GM19035 (cell line): ENCODE measurements around the gene HPD.

Experiments
- ATAC-seq: cut with Tn5 transposase; IDR thresholded peaks from one replicate; pipeline ENCODE4 v1.9.1; 2021; ENCODE audit not compliant: unreplicated experiment

The HPD gene

DNA sequence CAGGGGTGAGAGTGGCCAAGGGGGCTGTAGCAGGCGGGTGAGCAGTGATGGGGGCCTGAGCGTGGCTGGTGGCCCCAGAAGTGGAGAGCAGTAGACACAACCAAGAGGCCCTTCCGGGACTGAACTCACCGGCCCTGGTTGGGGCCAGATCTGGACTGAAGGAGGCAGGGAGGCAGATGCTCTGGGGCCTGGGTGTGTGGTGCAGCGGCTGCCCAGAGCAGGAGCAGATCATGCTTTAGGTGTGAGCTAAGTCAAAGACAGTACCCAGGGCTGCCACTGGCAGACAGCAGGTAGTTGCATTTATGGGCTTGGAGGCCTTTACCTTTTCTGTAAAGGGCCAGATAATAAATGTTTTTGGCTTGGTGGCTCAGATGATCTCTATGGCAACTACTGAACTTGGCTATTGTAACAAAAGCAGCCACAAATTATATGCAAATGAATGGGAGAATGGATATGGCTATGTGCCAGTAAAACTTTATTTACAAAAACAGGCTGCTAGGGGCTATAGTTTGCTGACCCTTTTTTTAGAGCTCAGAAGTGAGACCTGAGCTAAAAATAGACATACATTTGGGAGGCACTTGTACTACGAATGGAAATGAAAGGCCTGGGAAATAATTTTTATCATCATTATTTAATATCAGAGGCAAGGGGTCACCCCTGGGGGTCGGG lies 29.3 kb downstream of the HPD start:
- no peak for ATAC-seq

DNA sequence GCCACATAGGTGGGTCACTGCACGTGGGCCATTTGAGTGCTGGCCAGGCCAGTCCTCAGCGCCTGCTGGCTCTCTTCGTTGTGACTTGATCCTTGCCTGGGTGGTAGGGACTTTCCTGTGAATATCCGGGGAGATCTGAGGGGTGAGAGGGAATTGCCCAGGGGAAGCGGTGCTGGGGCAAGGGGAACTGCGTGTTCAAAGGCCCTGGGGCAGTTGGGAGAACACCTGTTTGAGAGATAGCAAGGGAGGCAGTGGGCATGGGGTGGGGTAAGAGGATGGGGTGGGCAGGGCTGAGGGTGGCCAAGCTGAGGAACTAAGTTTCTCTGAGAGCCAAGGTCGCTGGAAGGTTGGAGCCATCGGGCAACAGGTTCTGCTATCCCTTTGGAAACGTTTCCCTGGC lies 29.8 kb downstream of the HPD start:
- ATAC-seq, result no peak

DNA sequence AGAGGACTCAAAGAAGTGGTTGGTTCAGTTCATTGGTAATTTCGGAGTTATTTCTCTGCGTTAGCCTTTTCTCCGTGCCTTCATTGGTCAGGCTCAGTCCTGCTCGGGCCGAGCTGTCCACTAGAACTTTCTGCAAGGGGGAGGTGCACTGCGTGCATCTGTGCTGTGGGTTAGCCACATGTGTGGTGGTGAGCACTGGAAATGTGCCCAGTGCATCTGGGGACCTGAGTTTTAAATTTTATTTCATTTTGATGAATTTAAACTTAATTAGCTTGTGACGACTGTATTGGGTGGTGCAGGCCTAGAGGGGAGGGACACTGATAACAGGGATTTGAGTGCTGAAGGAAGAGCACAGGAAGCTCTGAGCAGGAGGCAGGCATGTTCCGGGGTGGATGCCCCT lies 30.4 kb downstream of the HPD start:
- no peak for ATAC-seq

DNA sequence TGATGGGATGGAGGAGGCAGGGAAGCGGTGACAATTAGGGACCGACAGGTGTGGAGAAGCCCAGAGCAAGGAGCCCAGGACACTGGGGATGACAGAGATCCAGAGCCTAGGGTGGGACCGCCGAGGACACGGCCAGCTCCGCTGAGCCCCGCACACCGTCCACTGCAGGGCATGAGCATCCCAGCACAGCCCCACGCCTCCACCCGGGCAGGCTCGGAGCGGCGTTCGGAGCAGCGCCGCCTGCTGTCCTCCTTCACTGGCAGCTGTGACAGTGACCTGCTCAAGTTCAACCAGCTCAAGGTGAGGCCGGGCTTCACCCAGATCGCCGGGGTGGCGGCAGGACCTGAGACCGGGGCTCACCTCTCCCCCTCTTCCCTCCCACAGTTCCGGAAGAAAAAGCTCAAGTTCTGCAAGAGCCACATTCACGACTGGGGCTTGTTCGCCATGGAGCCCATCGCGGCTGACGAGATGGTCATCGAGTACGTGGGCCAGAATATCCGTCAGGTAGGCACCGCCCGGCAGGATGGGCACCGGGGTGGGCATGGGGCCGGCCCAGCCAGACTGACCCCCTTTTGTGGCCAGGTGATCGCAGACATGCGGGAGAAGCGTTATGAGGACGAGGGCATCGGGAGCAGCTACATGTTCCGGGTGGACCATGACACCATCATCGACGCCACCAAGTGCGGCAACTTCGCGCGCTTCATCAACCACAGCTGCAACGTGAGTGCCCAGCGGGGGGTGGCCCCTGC lies 31.1 kb downstream of the HPD start:
- no peak for ATAC-seq

DNA sequence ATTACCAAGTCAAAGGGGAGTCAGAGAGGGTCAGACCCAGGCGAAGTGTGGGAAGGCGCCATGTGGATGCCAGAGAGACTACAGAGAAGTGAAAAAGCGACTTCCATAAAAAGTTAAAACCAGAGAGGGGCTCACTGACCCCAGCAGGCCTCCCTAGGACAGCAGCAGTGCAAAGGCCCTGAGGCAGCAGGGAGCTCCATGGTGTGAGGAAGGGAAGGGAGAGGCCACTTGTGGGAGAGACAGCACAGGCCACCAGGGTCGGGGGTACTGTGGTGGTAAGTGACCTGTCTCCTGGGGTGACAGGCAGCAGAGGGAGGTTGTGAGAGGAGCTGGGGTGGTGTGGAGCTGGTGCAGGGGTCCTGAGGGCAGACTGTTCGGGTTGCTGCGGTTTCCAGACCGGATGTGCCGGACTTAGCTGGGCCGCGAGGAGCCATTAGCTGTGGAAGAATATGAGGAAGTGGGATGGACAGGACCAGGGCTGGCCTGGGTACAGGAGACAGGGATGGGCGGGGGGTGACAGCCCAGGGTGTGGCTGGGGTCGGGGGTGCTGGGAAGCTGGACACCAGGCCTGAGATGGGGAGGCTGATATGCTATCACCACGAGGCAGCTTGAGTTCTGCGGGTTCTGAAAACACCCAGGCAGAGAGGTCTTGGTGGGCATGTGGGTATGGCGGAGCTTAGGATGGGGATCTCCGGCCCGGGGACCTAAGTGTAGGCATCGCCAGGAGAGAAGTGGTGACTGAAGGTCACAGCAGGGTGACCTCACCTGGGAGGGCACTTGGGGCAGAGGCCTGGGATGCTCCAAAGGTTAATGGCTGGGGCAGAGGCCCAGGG lies 32.1 kb downstream of the HPD start:
- ATAC-seq, result no peak

DNA sequence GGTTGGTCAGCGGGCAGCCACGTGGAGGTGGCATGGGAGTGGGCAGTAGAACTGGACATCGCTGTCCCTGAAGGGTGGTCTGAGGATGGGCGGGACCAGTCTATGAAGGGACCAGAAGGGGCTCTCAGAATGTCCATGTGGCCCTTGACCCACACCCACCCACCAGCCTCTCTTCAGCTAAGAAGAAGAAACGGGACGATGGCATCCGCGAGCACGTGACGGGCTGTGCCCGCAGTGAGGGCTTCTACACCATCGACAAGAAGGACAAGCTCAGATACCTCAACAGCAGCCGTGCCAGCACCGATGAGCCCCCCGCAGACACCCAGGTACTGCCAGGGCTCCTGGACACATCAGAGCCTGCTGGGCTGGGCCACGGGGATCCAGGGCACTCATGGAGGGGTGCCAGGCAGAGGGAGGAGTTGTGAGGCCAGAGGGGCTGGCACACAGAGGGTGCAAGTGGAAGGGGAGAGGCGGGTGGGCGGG lies 33.6 kb downstream of the HPD start:
- ATAC-seq, result no peak

DNA sequence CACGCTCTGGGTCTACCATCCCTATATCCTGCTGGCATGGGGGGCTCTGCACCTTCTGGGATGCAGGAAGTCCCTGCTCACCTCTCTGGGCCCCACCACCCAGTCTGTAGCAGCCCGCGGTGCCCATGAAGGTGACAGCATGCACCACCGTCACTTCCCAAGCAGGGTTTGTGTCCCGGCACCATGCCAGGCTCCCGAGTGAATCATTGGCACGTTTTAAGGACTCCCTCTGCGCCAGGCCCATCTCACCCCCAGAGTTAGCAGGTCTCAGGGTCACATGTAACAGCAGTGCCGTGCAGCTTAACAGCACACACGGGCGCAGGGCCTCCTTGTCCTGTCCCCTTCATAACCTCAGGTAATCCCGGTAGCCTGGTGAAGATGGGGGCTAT lies 34.9 kb downstream of the HPD start:
- ATAC-seq, result no peak

DNA sequence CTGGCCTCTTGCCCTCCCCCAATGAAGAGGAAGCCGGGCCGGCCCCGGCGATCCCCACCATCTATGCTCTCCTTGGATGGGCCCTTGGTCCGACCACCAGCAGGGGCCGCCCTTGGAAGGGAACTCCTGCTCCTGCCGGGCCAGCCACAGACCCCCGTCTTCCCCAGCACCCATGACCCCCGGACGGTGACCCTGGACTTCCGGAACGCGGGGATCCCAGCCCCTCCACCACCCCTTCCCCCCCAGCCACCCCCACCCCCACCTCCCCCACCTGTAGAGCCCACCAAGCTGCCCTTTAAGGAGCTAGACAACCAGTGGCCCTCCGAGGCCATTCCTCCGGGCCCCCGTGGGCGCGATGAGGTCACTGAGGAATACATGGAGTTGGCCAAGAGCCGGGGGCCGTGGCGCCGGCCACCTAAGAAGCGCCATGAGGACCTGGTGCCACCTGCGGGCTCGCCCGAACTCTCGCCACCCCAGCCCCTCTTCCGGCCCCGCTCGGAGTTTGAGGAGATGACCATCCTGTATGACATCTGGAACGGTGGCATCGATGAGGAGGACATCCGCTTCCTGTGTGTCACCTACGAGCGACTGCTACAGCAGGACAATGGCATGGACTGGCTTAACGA lies 35.4 kb downstream of the HPD start:
- ATAC-seq, result no peak

DNA sequence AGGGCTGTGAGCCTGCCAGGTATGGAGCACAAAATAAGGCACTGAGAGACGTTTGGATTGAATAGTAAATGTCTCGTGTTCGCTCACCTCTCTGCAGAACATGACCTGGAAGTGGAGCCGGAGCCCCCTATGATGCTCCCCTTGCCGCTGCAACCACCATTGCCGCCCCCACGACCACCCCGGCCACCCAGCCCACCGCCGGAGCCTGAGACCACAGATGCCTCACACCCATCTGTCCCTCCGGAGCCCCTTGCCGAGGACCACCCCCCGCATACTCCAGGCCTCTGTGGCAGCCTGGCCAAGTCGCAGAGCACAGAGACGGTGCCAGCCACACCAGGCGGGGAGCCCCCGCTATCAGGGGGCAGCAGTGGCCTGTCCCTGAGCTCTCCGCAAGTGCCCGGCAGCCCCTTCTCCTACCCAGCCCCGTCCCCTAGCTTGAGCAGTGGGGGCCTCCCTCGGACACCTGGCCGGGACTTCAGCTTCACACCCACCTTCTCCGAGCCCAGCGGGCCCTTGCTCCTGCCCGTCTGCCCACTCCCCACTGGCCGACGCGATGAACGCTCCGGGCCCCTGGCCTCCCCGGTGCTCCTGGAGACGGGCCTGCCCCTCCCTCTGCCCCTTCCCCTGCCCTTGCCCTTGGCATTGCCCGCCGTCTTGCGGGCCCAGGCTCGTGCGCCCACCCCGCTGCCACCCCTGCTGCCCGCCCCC lies 36.1 kb downstream of the HPD start:
- ATAC-seq, result no peak

DNA sequence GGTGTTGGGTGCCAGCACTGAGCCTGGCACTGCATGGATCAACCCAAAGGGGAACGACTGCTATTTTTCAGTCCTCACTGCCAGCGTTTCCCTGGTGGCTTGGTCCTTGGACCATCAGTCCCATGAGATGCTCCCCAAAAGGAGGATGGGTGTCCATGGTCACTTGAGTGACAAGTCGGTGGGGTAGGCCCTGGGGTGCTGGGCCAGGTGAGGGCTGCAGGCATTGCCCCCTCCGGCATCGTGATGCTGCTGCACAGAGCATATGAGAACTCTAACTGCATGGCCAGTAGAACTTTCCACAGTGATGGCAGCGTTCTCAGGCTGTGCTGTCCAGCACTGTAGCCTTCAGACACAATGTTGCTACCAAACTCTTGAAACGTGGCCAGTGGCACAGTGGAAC lies 38.6 kb downstream of the HPD start:
- no peak for ATAC-seq

DNA sequence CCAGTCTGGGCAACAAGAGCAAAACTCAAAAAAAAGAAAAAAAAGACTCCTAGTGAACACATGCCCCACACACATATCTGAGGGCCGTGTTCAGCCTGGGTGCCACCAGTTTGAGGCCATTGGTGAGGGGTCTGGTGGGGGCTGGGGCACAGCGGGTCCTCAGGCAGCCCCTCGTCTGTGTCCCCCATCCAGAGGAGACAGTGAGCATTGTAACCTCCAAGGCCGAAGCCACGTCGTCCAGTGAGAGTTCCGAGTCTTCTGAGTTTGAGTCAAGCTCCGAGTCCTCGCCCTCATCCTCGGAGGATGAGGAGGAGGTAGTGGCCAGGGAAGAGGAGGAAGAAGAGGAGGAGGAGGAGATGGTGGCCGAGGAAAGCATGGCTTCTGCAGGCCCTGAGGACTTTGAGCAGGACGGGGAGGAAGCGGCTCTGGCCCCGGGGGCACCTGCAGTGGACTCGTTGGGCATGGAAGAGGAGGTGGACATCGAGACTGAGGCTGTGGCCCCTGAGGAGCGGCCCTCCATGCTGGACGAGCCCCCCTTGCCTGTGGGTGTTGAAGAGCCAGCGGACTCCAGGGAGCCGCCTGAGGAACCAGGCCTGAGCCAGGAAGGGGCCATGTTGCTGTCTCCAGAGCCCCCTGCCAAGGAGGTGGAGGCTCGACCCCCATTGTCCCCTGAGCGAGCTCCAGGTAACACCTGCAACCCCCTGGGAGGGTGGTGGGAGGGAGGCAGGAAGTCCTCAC lies 39.3 kb downstream of the HPD start:
- no peak for ATAC-seq

DNA sequence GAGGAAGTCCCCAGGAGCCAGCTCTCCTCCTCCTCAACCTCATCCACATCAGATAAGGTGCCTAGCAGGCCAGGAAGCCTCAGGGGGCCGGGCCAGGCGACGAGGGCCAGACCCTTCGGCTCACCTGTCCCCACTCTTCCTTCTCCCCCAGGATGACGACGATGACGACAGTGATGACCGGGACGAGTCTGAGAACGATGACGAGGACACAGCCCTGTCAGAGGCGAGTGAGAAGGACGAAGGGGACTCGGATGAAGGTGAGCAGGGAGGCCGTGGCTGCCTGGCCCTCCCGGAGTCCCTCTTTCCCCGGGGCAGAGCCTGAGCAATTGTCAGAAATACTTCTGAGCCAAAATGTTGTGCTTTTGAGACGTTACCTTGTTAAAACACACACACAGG lies 41.0 kb downstream of the HPD start:
- no peak for ATAC-seq

DNA sequence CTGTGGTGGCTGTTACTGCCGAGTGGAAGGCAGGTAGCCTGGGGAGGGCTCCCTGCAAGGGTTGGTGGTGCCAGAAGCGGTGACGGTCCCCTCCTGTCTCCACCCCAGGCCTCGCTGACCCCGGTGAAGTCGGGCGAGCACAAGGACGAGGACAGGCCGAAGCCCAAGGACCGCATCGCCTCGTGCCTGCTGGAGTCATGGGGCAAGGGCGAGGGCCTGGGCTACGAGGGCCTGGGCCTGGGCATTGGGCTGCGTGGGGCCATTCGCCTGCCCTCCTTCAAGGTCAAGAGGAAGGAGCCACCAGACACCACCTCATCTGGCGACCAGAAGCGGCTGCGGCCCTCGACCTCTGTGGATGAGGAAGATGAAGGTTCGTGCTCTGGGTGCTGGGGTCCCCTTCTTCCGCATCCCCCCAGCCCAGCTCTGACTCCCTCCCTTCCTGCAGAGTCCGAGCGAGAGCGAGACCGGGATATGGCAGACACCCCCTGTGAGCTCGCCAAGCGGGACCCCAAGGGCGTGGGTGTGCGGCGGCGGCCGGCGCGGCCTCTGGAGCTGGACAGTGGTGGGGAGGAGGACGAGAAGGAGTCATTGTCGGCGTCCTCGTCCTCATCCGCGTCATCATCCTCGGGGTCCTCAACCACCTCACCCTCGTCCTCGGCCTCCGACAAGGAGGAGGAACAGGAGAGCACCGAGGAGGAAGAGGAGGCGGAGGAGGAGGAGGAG lies 41.6 kb downstream of the HPD start:
- no peak for ATAC-seq

DNA sequence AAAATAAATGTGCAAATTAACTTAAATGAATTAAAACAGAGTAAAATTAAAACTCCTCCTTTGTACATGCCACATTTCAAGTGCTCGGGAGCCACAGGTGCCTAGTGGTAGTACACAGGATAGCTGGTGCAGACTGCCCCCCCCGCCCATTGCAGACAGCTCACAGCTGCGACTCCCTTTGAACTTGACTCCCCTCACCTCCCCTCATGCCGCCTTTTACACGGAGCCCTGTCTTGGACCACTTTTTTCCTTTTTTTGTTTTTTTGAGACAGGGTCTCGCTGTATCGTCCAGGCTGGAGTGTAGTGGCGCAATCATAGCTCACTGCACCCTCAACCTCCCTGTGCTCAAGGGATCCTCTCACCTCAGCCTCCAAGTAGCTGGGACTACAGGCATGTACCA lies 43.4 kb downstream of the HPD start:
- no peak for ATAC-seq

DNA sequence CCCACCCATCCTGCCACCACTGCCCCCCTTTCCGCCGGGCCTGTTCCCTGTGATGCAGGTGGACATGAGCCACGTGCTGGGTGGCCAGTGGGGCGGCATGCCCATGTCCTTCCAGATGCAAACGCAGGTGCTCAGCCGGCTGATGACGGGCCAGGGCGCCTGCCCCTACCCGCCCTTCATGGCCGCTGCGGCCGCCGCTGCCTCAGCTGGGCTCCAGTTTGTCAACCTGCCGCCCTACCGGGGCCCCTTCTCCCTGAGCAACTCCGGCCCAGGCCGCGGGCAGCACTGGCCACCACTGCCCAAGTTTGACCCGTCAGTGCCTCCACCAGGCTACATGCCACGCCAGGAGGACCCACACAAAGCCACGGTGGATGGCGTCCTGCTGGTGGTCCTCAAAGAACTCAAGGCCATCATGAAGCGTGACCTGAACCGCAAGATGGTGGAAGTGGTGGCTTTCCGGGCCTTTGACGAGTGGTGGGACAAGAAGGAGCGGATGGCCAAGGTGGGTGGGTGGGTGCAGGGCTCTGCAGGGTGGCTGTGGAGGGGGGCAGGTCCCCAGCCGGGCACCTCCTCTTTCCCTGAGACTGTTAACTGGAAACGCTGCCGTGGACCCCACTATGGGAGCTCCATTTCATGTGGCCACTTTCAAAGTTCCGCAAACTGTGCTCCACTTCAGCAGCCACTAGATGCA lies 44.1 kb downstream of the HPD start:
- no peak for ATAC-seq

DNA sequence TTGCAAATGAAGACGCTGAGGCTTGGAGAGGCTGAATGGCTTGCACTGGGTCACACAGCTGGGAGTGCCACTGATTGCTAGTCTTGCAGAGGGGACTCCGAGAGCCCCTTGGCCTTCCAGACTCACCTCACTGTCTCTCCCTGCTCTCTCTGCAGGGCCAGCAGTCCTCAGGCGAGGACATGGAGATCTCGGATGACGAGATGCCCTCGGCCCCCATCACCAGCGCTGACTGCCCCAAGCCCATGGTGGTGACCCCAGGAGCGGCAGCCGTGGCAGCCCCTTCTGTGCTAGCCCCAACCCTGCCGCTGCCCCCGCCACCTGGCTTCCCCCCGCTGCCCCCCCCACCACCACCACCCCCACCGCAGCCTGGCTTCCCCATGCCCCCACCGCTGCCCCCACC lies 44.7 kb downstream of the HPD start:
- no peak for ATAC-seq

DNA sequence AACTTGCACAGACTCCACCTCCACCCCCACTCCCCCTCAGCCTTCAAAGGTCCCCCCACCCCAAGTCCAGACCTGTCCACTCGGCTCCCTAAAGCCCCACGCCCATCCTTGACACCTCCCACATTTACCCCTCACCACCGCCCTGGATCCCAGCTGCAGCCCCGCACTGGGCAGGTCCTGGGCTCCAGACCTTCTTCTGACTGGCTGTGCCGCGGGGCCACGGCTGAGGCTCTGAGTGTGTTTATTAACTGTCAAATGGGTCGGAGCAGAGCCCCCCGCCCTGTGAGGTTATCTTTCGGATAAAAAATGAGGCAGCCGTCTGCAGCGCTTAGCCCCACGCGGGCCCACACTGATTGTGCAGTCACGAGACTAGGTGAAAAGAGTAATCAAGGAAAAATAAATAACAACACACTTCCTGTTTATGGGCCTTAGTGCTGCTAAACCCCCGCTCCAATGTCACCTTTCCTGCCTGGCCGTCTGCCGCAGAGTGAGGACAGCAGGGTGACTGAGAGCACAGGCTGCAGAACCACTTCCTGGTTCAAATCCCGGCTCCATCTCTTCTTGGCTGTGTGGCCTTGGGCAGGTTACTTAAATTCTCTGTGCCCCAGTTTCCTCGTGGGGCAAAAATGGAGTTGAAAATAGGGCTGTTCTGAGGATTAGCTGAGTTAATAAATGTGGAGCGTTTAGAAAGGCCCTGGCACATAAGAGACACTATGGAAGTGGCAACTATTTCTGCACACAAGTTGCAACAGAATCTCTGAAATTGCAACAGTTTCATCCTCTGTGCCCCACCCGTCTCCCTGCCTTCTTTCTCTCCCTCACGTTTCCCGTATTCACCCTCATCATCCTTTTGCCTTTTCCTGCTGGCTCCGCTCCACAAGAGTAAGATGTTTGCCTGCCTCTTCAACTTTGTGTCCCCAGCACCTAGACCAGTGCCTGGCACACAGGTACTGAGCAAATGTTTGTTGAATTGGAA lies 45.5 kb downstream of the HPD start:
- ATAC-seq, result no peak
